ENCODE results near the gene MT1H.
"Not testable (repeated sequence)": the region's sequence is repeated elsewhere in the genome, so short reads cannot be mapped to it uniquely, and the experiment has no call there.

MT1H gene

GRCh38 chr16:56669005-56669839 lies at the start of gene MT1H:
Gene MT1H (plus strand): TSS chr16:56669814. CDS start chr16:56669885, 71 bp downstream.
- DNase-seq = peak; percentile 63

GRCh38 chr16:56620339-56620897 lies 49.2 kb upstream of the MT1H start:
- DNase-seq = no peak

GRCh38 chr16:56621665-56622445 lies 47.8 kb upstream of the MT1H start:
- DNase-seq = not testable (repeated sequence)

- DNase-seq = not testable (repeated sequence)
These were observed 46.4 kb upstream of the MT1H start for GRCh38 chr16:56623184-56623583.

- no peak for DNase-seq
These were observed 46.0 kb upstream of the MT1H start for GRCh38 chr16:56623637-56624036.

GRCh38 chr16:56625140-56625942 lies 44.3 kb upstream of the MT1H start, which contains the start of gene MT1E:
Gene MT1E (plus strand): TSS chr16:56625781. CDS start chr16:56625852, 71 bp downstream.
- DNase-seq = peak; percentile 83

GRCh38 chr16:56625943-56626654 lies 43.5 kb upstream of the MT1H start:
- no peak for DNase-seq

GRCh38 chr16:56626685-56627084 lies 42.9 kb upstream of the MT1H start:
- DNase-seq = no peak

- DNase-seq = no peak
These were observed 40.9 kb upstream of the MT1H start for GRCh38 chr16:56628486-56629350.

- no peak for DNase-seq
These were observed 40.1 kb upstream of the MT1H start for GRCh38 chr16:56629531-56629930.

GRCh38 chr16:56630134-56630533 lies 39.5 kb upstream of the MT1H start:
- no peak for DNase-seq

- DNase-seq = no peak
These were observed 38.4 kb upstream of the MT1H start for GRCh38 chr16:56631197-56631596.

GRCh38 chr16:56631832-56632155 lies 37.8 kb upstream of the MT1H start:
- no peak for DNase-seq

- DNase-seq = peak; percentile 45
These were observed 37.3 kb upstream of the MT1H start, which contains the start of gene MT1M for GRCh38 chr16:56632156-56632847. Gene MT1M (plus strand): TSS chr16:56632659. CDS start chr16:56632732, 73 bp downstream.

- DNase-seq = no peak
These were observed 36.7 kb upstream of the MT1H start for GRCh38 chr16:56632848-56633365.

- no peak for DNase-seq
These were observed 36.1 kb upstream of the MT1H start for GRCh38 chr16:56633535-56633934.

- DNase-seq = no peak
These were observed 34.7 kb upstream of the MT1H start for GRCh38 chr16:56634715-56635440.

GRCh38 chr16:56635441-56635967 lies 34.1 kb upstream of the MT1H start:
- peak; percentile 27 for DNase-seq

Data from hematopoietic multipotent progenitor cell treated with erythropoietin and hydrocortisone succinate and interleukin-3 and kit ligand, for 4 days (in vitro differentiated cells).